NB4 (cell line): ENCODE results near the gene CABCOCO1.

Experiments used
- TF ChIP-seq, protein P1 (sequence below): IDR thresholded peaks from one replicate; pipeline ENCODE4 v1.5.1; 2012; ENCODE audit warnings: low read depth, low read length
- TF ChIP-seq, protein P2 (sequence below): IDR thresholded peaks from 2 replicates; pipeline ENCODE4 v1.6.1; 2011; ENCODE audit warnings: low read depth, low read length

DNA sequence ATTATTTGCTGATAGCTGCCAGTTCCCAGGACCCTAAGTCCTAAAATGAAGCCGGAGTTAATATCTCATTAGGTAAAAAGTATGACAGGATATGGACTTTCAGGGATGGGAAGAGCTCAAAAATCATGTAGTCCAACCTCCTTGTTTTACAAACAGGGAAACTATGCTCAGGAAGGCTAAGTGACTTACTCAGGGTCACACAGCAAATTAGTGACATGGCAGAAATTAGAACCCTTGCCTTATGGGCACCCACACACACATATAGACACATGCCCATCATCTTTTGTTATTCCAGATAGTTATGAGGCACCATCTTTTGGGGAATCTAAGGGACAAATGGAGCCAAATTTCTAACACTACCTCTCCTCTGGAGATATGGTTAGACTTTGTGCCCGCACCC is 147.5 kb downstream of the CABCOCO1 start:
- TF ChIP-seq, protein P1, sequence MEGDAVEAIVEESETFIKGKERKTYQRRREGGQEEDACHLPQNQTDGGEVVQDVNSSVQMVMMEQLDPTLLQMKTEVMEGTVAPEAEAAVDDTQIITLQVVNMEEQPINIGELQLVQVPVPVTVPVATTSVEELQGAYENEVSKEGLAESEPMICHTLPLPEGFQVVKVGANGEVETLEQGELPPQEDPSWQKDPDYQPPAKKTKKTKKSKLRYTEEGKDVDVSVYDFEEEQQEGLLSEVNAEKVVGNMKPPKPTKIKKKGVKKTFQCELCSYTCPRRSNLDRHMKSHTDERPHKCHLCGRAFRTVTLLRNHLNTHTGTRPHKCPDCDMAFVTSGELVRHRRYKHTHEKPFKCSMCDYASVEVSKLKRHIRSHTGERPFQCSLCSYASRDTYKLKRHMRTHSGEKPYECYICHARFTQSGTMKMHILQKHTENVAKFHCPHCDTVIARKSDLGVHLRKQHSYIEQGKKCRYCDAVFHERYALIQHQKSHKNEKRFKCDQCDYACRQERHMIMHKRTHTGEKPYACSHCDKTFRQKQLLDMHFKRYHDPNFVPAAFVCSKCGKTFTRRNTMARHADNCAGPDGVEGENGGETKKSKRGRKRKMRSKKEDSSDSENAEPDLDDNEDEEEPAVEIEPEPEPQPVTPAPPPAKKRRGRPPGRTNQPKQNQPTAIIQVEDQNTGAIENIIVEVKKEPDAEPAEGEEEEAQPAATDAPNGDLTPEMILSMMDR = no peak
- TF ChIP-seq, protein P2, sequence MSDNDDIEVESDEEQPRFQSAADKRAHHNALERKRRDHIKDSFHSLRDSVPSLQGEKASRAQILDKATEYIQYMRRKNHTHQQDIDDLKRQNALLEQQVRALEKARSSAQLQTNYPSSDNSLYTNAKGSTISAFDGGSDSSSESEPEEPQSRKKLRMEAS = no peak
